HepG2 (cell line): ENCODE measurements around the gene CFAP119. TPM values are rescaled to one million over a fixed set of nuclear protein-coding genes. Genes with fewer than 3 reads are reported as not detected.

Source experiments
- ATAC-seq: fragments of 200-7000 bp; cut with Tn5 transposase; 3 replicates; pipeline ENCODE4 v1.9.1; 2020; ENCODE audit warnings: mild to moderate bottlenecking, moderate library complexity
- BruUV-seq: library from RNA; stranded (reverse); fragments of 400-500 nt; replicated peaks from 2 replicates; lab custom pipeline; 2021; lab: Mats Ljungman, UMichigan
- CTCF ChIA-PET: fragments of 300-600 bp; formaldehyde crosslinking; extraction: SDS; loops from one replicate; lab custom pipeline; 2021; ENCODE audit warnings: low total read pairs, inconsistent platforms, low intra/inter-chr PET ratio; lab: Yijun Ruan, JAX
- POLR2A ChIA-PET: fragments of 350-600 bp; sonication (Branson Sonifier 250); formaldehyde crosslinking; loops from one replicate; lab custom pipeline; 2020; ENCODE audit warnings: antibody characterized with exemption, inconsistent platforms; lab: Yijun Ruan, JAX
- DNase-seq: peaks from one replicate; pipeline ENCODE4 v3.0.0-alpha.2; 2015; ENCODE audit warnings: low spot score
- FAIRE-seq: peaks from 3 replicates; lab custom pipeline; 2011; peaks lifted over from hg19 to GRCh38; lab: Jason Lieb, UNC
- H2AFZ ChIP-seq: one replicate; pipeline ENCODE4 v1.6.1; 2011; ENCODE audit warnings: low read length, inconsistent platforms
- H3K27ac ChIP-seq: fragments of 300-600 bp; 3 replicates; pipeline ENCODE4 v1.8.0; 2011; ENCODE audit warnings: mixed run types, mild to moderate bottlenecking, mixed read lengths, low read length, inconsistent platforms; ENCODE audit not compliant: insufficient read depth; ENCODE audit errors: extremely low read length
- H3K27me3 ChIP-seq, 2 experiments: fragments of 200-600 bp in 1 of 2; 2 replicates in 1 of 2; 3 replicates in 1 of 2; pipeline versions ENCODE4 v1.6.0 to v1.8.0; 2011; ENCODE audit warnings: low read length in 2 of 2, mild to moderate bottlenecking in 2 of 2, moderate library complexity in 2 of 2, inconsistent platforms in 1 of 2; ENCODE audit not compliant: insufficient read depth in 2 of 2, control insufficient read depth in 1 of 2
- H3K36me3 ChIP-seq, 2 experiments: fragments of 200-600 bp in 1 of 2; replicated peaks in 1 of 2; 2 replicates in 1 of 2; 3 replicates in 1 of 2; pipeline versions ENCODE4 v1.5.1 to v1.8.0; 2011; ENCODE audit warnings: low read length in 2 of 2, inconsistent platforms in 1 of 2; ENCODE audit not compliant: insufficient read depth in 2 of 2, control insufficient read depth in 1 of 2
- H3K4me1 ChIP-seq: 2 replicates; pipeline ENCODE4 v1.5.1; 2012; ENCODE audit warnings: low read length, inconsistent platforms; ENCODE audit not compliant: insufficient read depth
- H3K4me2 ChIP-seq: 2 replicates; pipeline ENCODE4 v1.6.0; 2011; ENCODE audit warnings: low read depth, low read length, inconsistent platforms
- H3K4me3 ChIP-seq, 3 experiments: fragments of 200-600 bp in 1 of 3; sonication (generic), shearing (Covaris generic) in 1 of 3; replicated peaks in 1 of 3; 2 replicates each; pipeline ENCODE4 v1.5.1; 2011 to 2016; ENCODE audit warnings: low read length in 3 of 3, inconsistent platforms in 2 of 3, low read depth in 2 of 3, mild to moderate bottlenecking in 2 of 3, control low read depth in 1 of 3, mixed read lengths in 1 of 3; ENCODE audit not compliant: insufficient read depth in 1 of 3
- H3K79me2 ChIP-seq: one replicate; pipeline ENCODE4 v1.6.1; 2011; ENCODE audit warnings: low read length, inconsistent platforms; ENCODE audit not compliant: insufficient read depth
- H3K9ac ChIP-seq: 2 replicates; pipeline ENCODE4 v1.6.0; 2011; ENCODE audit warnings: mild to moderate bottlenecking, low read depth, low read length, inconsistent platforms; ENCODE audit not compliant: insufficient read depth
- H3K9me3 ChIP-seq: 2 replicates; pipeline ENCODE4 v1.5.1; 2012; ENCODE audit warnings: mild to moderate bottlenecking, low read length
- H4K20me1 ChIP-seq: 2 replicates; pipeline ENCODE4 v1.6.0; 2011; ENCODE audit warnings: inconsistent platforms, mild to moderate bottlenecking, low read length, moderate library complexity; ENCODE audit not compliant: insufficient read depth
- ATF7-NPFF ChIP-seq: sonication (generic); formaldehyde crosslinking; IDR thresholded peaks from 2 replicates; pipeline ENCODE4 v1.8.1; 2023; ENCODE audit warnings: mild to moderate bottlenecking, low read depth, missing genetic modification reagents, moderate library complexity
- CAMTA2 ChIP-seq: sonication (generic); formaldehyde crosslinking; IDR thresholded peaks from 2 replicates; pipeline ENCODE4 v1.4.0; 2020; ENCODE audit warnings: mild to moderate bottlenecking, missing genetic modification reagents, borderline replicate concordance
- RFX1 ChIP-seq: fragments of 450-650 bp; IDR thresholded peaks from 2 replicates; pipeline ENCODE4 v1.6.1; 2017
- SIX1 ChIP-seq: sonication (generic); formaldehyde crosslinking; IDR thresholded peaks from 2 replicates; pipeline ENCODE4 v1.4.0; 2020; ENCODE audit warnings: missing genetic modification reagents, borderline replicate concordance
- SNAI1 ChIP-seq: sonication (generic); formaldehyde crosslinking; IDR thresholded peaks from 2 replicates; pipeline ENCODE4 v1.5.0; 2020; ENCODE audit warnings: mild to moderate bottlenecking, missing genetic modification reagents, borderline replicate concordance
- SP1 ChIP-seq, 2 experiments: fragments of 450-650 bp in 1 of 2; sonication (generic) in 1 of 2; formaldehyde crosslinking in 1 of 2; IDR thresholded peaks; 2 replicates each; pipeline versions ENCODE4 v1.4.0 to v1.6.1; 2016 to 2020; ENCODE audit warnings: missing genetic modification reagents in 1 of 2
- ZNF235 ChIP-seq: sonication (generic); formaldehyde crosslinking; IDR thresholded peaks from 2 replicates; pipeline ENCODE4 v1.8.1; 2023; ENCODE audit warnings: mild to moderate bottlenecking, missing genetic modification reagents, borderline replicate concordance
- ZNF790 ChIP-seq: sonication (generic); formaldehyde crosslinking; IDR thresholded peaks from 2 replicates; pipeline ENCODE4 v1.8.0; 2022; ENCODE audit warnings: missing genetic modification reagents, mild to moderate bottlenecking, borderline replicate concordance
- ZNF816 ChIP-seq: sonication (generic); formaldehyde crosslinking; IDR thresholded peaks from 2 replicates; pipeline ENCODE4 v1.8.0; 2022; ENCODE audit warnings: missing genetic modification reagents, mild to moderate bottlenecking, borderline replicate concordance
- WGBS: methylation state at CpG from one replicate; pipeline ENCODE4 v1.1.6; 2017; ENCODE audit warnings: low lambda C conversion rate; 5-methylcytosine and 5-hydroxymethylcytosine counted together
- in situ Hi-C: cut with HindIII; loops from 2 replicates; pipeline ENCODE4 v1.10.0; 2017; ENCODE audit warnings: low pct_unique_long_range_greater_than_20kb; ENCODE audit not compliant: extremely low pct_ligation_motif_present
- intact Hi-C: fragments of 100-400 bp; cut with micrococcal nuclease; formaldehyde crosslinking; loops from one replicate; pipeline ENCODE4 v1.10.0; 2022; ENCODE audit not compliant: unreplicated experiment
- polyA plus RNA-seq, 8 experiments: library from polyadenylated mRNA; depleted of rRNA in 3 of 8; stranded (reverse) in 7 of 8; unstranded in 1 of 8; fragments of >200 nt; fragmentation: Illumina TruSeq in 4 of 8; extraction: Trizol in 4 of 8; gene quantifications; 2 replicates each; pipeline versions ENCODE4 v1.2.1 to v1.2.3, GENCODE V29; 2011 to 2016; ENCODE audit warnings: low read depth in 4 of 8, missing spikeins in 1 of 8, mixed read lengths in 1 of 8; ENCODE audit not compliant: insufficient read depth in 1 of 8
- total RNA-seq, 5 experiments: library from RNA; depleted of rRNA; stranded (reverse); fragments of >200 nt; fragmentation: Illumina TruSeq; extraction: Trizol; gene quantifications; 2 replicates each; pipeline ENCODE4 v1.2.3, GENCODE V29; 2016; ENCODE audit warnings: low read depth in 1 of 5

Gene CFAP119
- total and polyA plus RNA-seq, 2 of the 13 experiments (the other 11 are each of a cell fraction or from before 2014, with no cell fraction given): 6.4 TPM

DNA sequence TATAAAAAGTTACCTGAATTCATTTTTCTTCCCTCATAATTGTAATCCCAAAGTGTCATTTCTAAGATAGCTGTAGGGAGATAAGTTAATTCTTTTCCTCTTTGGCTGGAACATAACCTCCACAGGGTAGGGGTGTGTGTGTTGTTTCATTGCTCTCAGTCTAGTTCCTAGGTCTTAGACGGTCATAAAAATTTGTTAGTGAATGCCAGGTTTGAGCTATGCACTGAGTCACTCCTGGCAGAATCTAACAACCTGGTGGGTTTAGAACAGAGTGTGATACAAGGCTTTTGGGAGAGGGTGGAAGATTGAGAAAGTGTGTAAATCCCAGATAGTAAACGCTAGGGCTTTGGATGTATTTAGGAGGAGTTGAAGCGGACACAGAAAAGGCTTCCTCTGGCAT lies 14.5 kb downstream of the CFAP119 start:
- H3K27me3 ChIP-seq: no peaks in the 10 kb centered on the region
- no peaks in the 10 kb centered on the region for H3K9me3 ChIP-seq
- H3K27ac ChIP-seq: peak overlapping the region; percentile 77
- H3K79me2 ChIP-seq: peaks cover 16% of the 10 kb centered on the region
- CTCF ChIA-PET: no interaction called here
- in situ Hi-C loops: no loop called here
- H3K4me2 ChIP-seq: peak overlapping the region; percentile 81
- no peak overlapping the region for H2AFZ ChIP-seq
- no TSS peak for BruUV-seq
- POLR2A ChIA-PET: interaction anchor here (0.6 to 2.6 kb wide), 42 partner anchors 10 to 1068 kb away, joined by 3 to 35 read pairs (median 5); partner anchors contain the start of genes CFAP119, CTF1, FBRS and FBXL19
- H3K9ac ChIP-seq: peak overlapping the region; percentile 79
- intact Hi-C loops: loop anchor here (5.0 to 10.0 kb wide), 3 partner anchors 50 to 680 kb away; partner anchors contain the start of genes ALDOA and SRCAP
- ATAC-seq (no peak), DNase-seq (no peak), FAIRE-seq (peak; percentile 21)
- peaks cover 51% of the 10 kb centered on the region for H3K4me1 ChIP-seq
- no peaks in the 10 kb centered on the region for H4K20me1 ChIP-seq
- WGBS: 73% methylated on average over 3 of the region's 3 CpGs
- TF ChIP-seq ZNF235 (CRISPR knock-in tag) (0 out of 2 replicates have a peak, but pooled peaks have one; percentile 2), CAMTA2 (CRISPR knock-in tag) (0 out of 2 replicates have a peak, but pooled peaks have one; percentile 9), SNAI1 (CRISPR knock-in tag) (peak; percentile 40; the same call in 1 of the 2 replicates), RFX1 (no peak), ZNF816 (no peak), ATF7-NPFF (CRISPR knock-in tag) (no peak), SP1 (IDR thresholded peaks at IDR 0.05) (no peak), SP1 (CRISPR knock-in tag; IDR thresholded peaks at IDR 0.05) (no peak), SIX1 (no peak), ZNF790 (CRISPR knock-in tag) (0 out of 2 replicates have a peak, but pooled peaks have one; percentile 41)
- H3K36me3 ChIP-seq: peaks cover 8 to 15% of the 10 kb centered on the region in 2 experiments
- H3K4me3 ChIP-seq: peak overlapping the region in 1 of 3 experiments; percentile 89; a peak in 2 of 6 replicates
